HepG2 (cell line): ENCODE results near the gene PHACTR1. TPM values are rescaled to one million over a fixed set of nuclear protein-coding genes. Genes with fewer than 3 reads are reported as not detected.

Experiments
- ATAC-seq: fragments of 200-7000 bp; cut with Tn5 transposase; 3 replicates; pipeline ENCODE4 v1.9.1; 2020; ENCODE audit warnings: mild to moderate bottlenecking, moderate library complexity
- BruUV-seq: library from RNA; stranded (reverse); fragments of 400-500 nt; replicated peaks from 2 replicates; lab custom pipeline; 2021; lab: Mats Ljungman, UMichigan
- CTCF ChIA-PET: fragments of 300-600 bp; formaldehyde crosslinking; extraction: SDS; loops from one replicate; lab custom pipeline; 2021; ENCODE audit warnings: low total read pairs, inconsistent platforms, low intra/inter-chr PET ratio; lab: Yijun Ruan, JAX
- POLR2A ChIA-PET: fragments of 350-600 bp; sonication (Branson Sonifier 250); formaldehyde crosslinking; loops from one replicate; lab custom pipeline; 2020; ENCODE audit warnings: antibody characterized with exemption, inconsistent platforms; lab: Yijun Ruan, JAX
- DNase-seq: peaks from one replicate; pipeline ENCODE4 v3.0.0-alpha.2; 2015; ENCODE audit warnings: low spot score
- FAIRE-seq: peaks from 3 replicates; lab custom pipeline; 2011; peaks lifted over from hg19 to GRCh38; lab: Jason Lieb, UNC
- H2AFZ ChIP-seq: one replicate; pipeline ENCODE4 v1.6.1; 2011; ENCODE audit warnings: low read length, inconsistent platforms
- H3K27ac ChIP-seq: fragments of 300-600 bp; 3 replicates; pipeline ENCODE4 v1.8.0; 2011; ENCODE audit warnings: mixed run types, mild to moderate bottlenecking, mixed read lengths, low read length, inconsistent platforms; ENCODE audit not compliant: insufficient read depth; ENCODE audit errors: extremely low read length
- H3K27me3 ChIP-seq, 2 experiments: fragments of 200-600 bp in 1 of 2; 2 replicates in 1 of 2; 3 replicates in 1 of 2; pipeline versions ENCODE4 v1.6.0 to v1.8.0; 2011; ENCODE audit warnings: low read length in 2 of 2, mild to moderate bottlenecking in 2 of 2, moderate library complexity in 2 of 2, inconsistent platforms in 1 of 2; ENCODE audit not compliant: insufficient read depth in 2 of 2, control insufficient read depth in 1 of 2
- H3K36me3 ChIP-seq, 2 experiments: fragments of 200-600 bp in 1 of 2; replicated peaks in 1 of 2; 2 replicates in 1 of 2; 3 replicates in 1 of 2; pipeline versions ENCODE4 v1.5.1 to v1.8.0; 2011; ENCODE audit warnings: low read length in 2 of 2, inconsistent platforms in 1 of 2; ENCODE audit not compliant: insufficient read depth in 2 of 2, control insufficient read depth in 1 of 2
- H3K4me1 ChIP-seq: 2 replicates; pipeline ENCODE4 v1.5.1; 2012; ENCODE audit warnings: low read length, inconsistent platforms; ENCODE audit not compliant: insufficient read depth
- H3K4me2 ChIP-seq: 2 replicates; pipeline ENCODE4 v1.6.0; 2011; ENCODE audit warnings: low read depth, low read length, inconsistent platforms
- H3K4me3 ChIP-seq, 3 experiments: fragments of 200-600 bp in 1 of 3; sonication (generic), shearing (Covaris generic) in 1 of 3; replicated peaks in 1 of 3; 2 replicates each; pipeline ENCODE4 v1.5.1; 2011 to 2016; ENCODE audit warnings: low read length in 3 of 3, inconsistent platforms in 2 of 3, low read depth in 2 of 3, mild to moderate bottlenecking in 2 of 3, control low read depth in 1 of 3, mixed read lengths in 1 of 3; ENCODE audit not compliant: insufficient read depth in 1 of 3
- H3K79me2 ChIP-seq: one replicate; pipeline ENCODE4 v1.6.1; 2011; ENCODE audit warnings: low read length, inconsistent platforms; ENCODE audit not compliant: insufficient read depth
- H3K9ac ChIP-seq: 2 replicates; pipeline ENCODE4 v1.6.0; 2011; ENCODE audit warnings: mild to moderate bottlenecking, low read depth, low read length, inconsistent platforms; ENCODE audit not compliant: insufficient read depth
- H3K9me3 ChIP-seq: 2 replicates; pipeline ENCODE4 v1.5.1; 2012; ENCODE audit warnings: mild to moderate bottlenecking, low read length
- H4K20me1 ChIP-seq: 2 replicates; pipeline ENCODE4 v1.6.0; 2011; ENCODE audit warnings: inconsistent platforms, mild to moderate bottlenecking, low read length, moderate library complexity; ENCODE audit not compliant: insufficient read depth
- BCLAF1 ChIP-seq: fragments of 450-650 bp; IDR thresholded peaks from 2 replicates; pipeline ENCODE4 v1.6.1; 2017; ENCODE audit warnings: mild to moderate bottlenecking
- E2F1 ChIP-seq: sonication (generic); formaldehyde crosslinking; IDR thresholded peaks from 2 replicates; pipeline ENCODE4 v1.5.0; 2020; ENCODE audit warnings: missing genetic modification reagents
- JARID2 ChIP-seq: sonication (generic); formaldehyde crosslinking; IDR thresholded peaks from 2 replicates; pipeline ENCODE4 v1.8.1; 2023; ENCODE audit warnings: missing genetic modification reagents, inconsistent platforms; ENCODE audit not compliant: insufficient replicate concordance
- NR2F1 ChIP-seq, 2 experiments: fragments of 450-650 bp in 1 of 2; formaldehyde crosslinking in 1 of 2; IDR thresholded peaks; 2 replicates each; pipeline versions ENCODE4 v1.5.0 to v1.6.1; 2016 to 2020; ENCODE audit warnings: mild to moderate bottlenecking in 1 of 2, missing compliant biosample characterization in 1 of 2, missing genetic modification reagents in 1 of 2, moderate library complexity in 1 of 2
- PCBP2 ChIP-seq: fragments of 200-400 bp; formaldehyde crosslinking; optimal IDR thresholded peaks from 2 replicates; pipeline ENCODE3; 2018; ENCODE audit warnings: low read length, low read depth; ENCODE audit not compliant: poor library complexity, severe bottlenecking
- SALL2 ChIP-seq: sonication (generic); formaldehyde crosslinking; IDR thresholded peaks from 2 replicates; pipeline ENCODE4 v1.8.1; 2023; ENCODE audit warnings: mild to moderate bottlenecking, missing genetic modification reagents, inconsistent platforms
- TRIM22 ChIP-seq: fragments of 450-650 bp; IDR thresholded peaks from 2 replicates; pipeline ENCODE4 v1.6.1; 2017
- ZBTB42 ChIP-seq: sonication (generic); formaldehyde crosslinking; IDR thresholded peaks from 2 replicates; pipeline ENCODE4 v1.5.0; 2020; ENCODE audit warnings: mild to moderate bottlenecking, missing genetic modification reagents
- ZNF17 ChIP-seq: sonication (generic); formaldehyde crosslinking; IDR thresholded peaks from 2 replicates; pipeline ENCODE4 v1.5.0; 2020; ENCODE audit warnings: mild to moderate bottlenecking, missing genetic modification reagents
- ZNF260 ChIP-seq: sonication (generic); formaldehyde crosslinking; IDR thresholded peaks from 2 replicates; pipeline ENCODE4 v1.4.0; 2020; ENCODE audit warnings: missing genetic modification reagents, low read depth, mild to moderate bottlenecking, borderline replicate concordance
- ZNF333 ChIP-seq: sonication (generic); formaldehyde crosslinking; IDR thresholded peaks from 2 replicates; pipeline ENCODE4 v1.4.0; 2020; ENCODE audit warnings: mild to moderate bottlenecking, missing genetic modification reagents, borderline replicate concordance
- ZNF33B ChIP-seq: sonication (generic); formaldehyde crosslinking; IDR thresholded peaks from 2 replicates; pipeline ENCODE4 v1.5.1; 2020; ENCODE audit warnings: mild to moderate bottlenecking, missing genetic modification reagents
- ZNF557 ChIP-seq: sonication (generic); formaldehyde crosslinking; IDR thresholded peaks from 2 replicates; pipeline ENCODE4 v1.4.0; 2020; ENCODE audit warnings: missing genetic modification reagents
- ZNF7 ChIP-seq: IDR thresholded peaks from 2 replicates; pipeline ENCODE4 v1.6.1; 2016; ENCODE audit warnings: missing biosample characterization, missing genetic modification reagents
- ZSCAN25 ChIP-seq: sonication (generic); formaldehyde crosslinking; IDR thresholded peaks from 2 replicates; pipeline ENCODE4 v1.8.0; 2022; ENCODE audit warnings: mild to moderate bottlenecking, missing genetic modification reagents
- WGBS: methylation state at CpG from one replicate; pipeline ENCODE4 v1.1.6; 2017; ENCODE audit warnings: low lambda C conversion rate; 5-methylcytosine and 5-hydroxymethylcytosine counted together
- in situ Hi-C: cut with HindIII; loops from 2 replicates; pipeline ENCODE4 v1.10.0; 2017; ENCODE audit warnings: low pct_unique_long_range_greater_than_20kb; ENCODE audit not compliant: extremely low pct_ligation_motif_present
- intact Hi-C: fragments of 100-400 bp; cut with micrococcal nuclease; formaldehyde crosslinking; loops from one replicate; pipeline ENCODE4 v1.10.0; 2022; ENCODE audit not compliant: unreplicated experiment
- polyA plus RNA-seq, 8 experiments: library from polyadenylated mRNA; depleted of rRNA in 3 of 8; stranded (reverse) in 7 of 8; unstranded in 1 of 8; fragments of >200 nt; fragmentation: Illumina TruSeq in 4 of 8; extraction: Trizol in 4 of 8; gene quantifications; 2 replicates each; pipeline versions ENCODE4 v1.2.1 to v1.2.3, GENCODE V29; 2011 to 2016; ENCODE audit warnings: low read depth in 4 of 8, missing spikeins in 1 of 8, mixed read lengths in 1 of 8; ENCODE audit not compliant: insufficient read depth in 1 of 8
- total RNA-seq, 5 experiments: library from RNA; depleted of rRNA; stranded (reverse); fragments of >200 nt; fragmentation: Illumina TruSeq; extraction: Trizol; gene quantifications; 2 replicates each; pipeline ENCODE4 v1.2.3, GENCODE V29; 2016; ENCODE audit warnings: low read depth in 1 of 5

The PHACTR1 gene
- total and polyA plus RNA-seq, 2 of the 13 experiments (the other 11 are each of a cell fraction or from before 2014, with no cell fraction given) = 0.09 TPM; not detected in 1

DNA sequence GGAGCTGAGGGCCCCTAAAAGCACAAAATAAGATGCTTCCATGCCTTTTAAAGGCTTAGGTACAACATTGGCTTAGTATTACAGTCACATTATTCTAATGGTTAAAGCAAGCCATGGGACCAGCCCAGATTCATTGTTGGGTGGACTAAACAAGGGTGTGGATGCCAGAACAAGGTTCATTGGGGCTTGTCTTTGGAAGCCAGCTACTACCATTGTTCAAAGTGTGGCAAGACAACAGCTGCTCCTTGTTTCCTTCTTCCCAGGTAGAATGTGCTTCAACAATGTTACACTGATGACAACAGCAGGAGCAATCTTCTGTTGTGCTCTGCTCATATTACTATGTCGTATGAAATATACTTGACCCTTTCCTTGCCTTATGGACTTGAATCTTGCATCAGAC is 350.3 kb downstream of the PHACTR1 start:
- no peak overlapping the region for H3K4me2 ChIP-seq
- TF ChIP-seq BCLAF1 (no peak), ZBTB42 (CRISPR knock-in tag) (no peak), PCBP2 (no peak), NR2F1 (CRISPR knock-in tag; IDR thresholded peaks at IDR 0.05) (no peak), ZSCAN25 (no peak), ZNF7 (CRISPR knock-in tag) (no peak), SALL2 (CRISPR knock-in tag) (no peak), TRIM22 (no peak), ZNF17 (CRISPR knock-in tag) (no peak), E2F1 (CRISPR knock-in tag) (no peak), ZNF557 (no peak), ZNF260 (no peak), JARID2 (CRISPR knock-in tag) (no peak), ZNF33B (no peak), ZNF333 (CRISPR knock-in tag) (no peak)
- TF ChIP-seq, all 625 proteins: peak for 0
- Histone ChIP-seq H4K20me1 (no peaks in the 10 kb centered on the region), H3K36me3 (no peaks in the 10 kb centered on the region), H3K9ac (no peak overlapping the region), H3K4me1 (no peaks in the 10 kb centered on the region), H3K9me3 (no peaks in the 10 kb centered on the region), H3K27ac (no peak overlapping the region), H2AFZ (no peak overlapping the region), H3K79me2 (no peaks in the 10 kb centered on the region), H3K27me3 (no peaks in the 10 kb centered on the region), H3K4me3 (no peak overlapping the region)
- DNase-seq (no peak), FAIRE-seq (no peak), ATAC-seq (no peak)
- ChIA-PET POLR2A (no interaction called here), CTCF (no interaction called here)
- no TSS peak for BruUV-seq
- WGBS = 0% methylated on average over 1 of the region's 1 CpG
- intact Hi-C loops = no loop called here
- in situ Hi-C loops = no loop called here
